VCaP (cell line): ENCODE results near the gene SIX1.

Experiments used
- H3K27ac ChIP-seq: fragments of 450-650 bp; 2 replicates; pipeline ENCODE4 v1.5.1; 2017
- TF ChIP-seq, protein P1 (sequence below): fragments of 450-650 bp; conservative IDR thresholded peaks from 2 replicates; pipeline ENCODE4 v1.5.1; 2017; ENCODE audit warnings: mild to moderate bottlenecking, moderate library complexity

Gene SIX1

DNA sequence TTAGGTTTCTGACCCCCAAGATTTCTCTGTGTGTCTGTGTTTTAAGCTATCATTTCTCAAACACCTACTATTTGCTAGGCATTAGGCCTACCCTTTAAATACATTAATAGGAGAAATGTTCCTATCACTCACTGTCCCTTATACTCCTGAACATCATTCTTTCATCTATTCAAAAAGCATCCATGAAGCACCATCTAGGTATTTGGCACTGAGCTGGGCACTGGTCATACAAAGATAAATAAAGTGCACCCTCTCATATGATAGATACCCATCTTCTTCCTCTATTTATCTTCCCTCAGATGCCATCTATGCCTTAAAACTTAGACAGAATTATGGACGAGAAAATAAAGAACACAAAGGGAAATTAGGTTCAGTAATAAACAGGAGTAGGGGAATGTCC lies 20.4 kb downstream of the SIX1 start:
- TF ChIP-seq, protein P1, sequence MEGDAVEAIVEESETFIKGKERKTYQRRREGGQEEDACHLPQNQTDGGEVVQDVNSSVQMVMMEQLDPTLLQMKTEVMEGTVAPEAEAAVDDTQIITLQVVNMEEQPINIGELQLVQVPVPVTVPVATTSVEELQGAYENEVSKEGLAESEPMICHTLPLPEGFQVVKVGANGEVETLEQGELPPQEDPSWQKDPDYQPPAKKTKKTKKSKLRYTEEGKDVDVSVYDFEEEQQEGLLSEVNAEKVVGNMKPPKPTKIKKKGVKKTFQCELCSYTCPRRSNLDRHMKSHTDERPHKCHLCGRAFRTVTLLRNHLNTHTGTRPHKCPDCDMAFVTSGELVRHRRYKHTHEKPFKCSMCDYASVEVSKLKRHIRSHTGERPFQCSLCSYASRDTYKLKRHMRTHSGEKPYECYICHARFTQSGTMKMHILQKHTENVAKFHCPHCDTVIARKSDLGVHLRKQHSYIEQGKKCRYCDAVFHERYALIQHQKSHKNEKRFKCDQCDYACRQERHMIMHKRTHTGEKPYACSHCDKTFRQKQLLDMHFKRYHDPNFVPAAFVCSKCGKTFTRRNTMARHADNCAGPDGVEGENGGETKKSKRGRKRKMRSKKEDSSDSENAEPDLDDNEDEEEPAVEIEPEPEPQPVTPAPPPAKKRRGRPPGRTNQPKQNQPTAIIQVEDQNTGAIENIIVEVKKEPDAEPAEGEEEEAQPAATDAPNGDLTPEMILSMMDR, result no peak

DNA sequence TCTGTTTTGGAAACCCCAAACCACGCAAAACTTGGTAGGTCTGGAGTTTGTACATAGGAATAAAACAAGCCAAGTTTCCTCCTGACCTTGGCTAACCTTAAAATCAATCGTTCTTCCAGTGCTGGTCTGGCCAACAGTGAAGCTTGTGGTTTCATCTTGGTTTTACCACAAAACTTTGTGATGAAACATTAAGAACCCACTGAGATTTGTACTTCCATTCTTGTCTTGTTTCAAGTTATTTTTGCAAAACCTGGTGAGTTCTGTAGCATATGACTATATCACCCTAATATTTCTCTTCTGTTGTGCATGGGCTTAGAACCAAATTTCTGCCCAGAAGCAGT lies 26.4 kb downstream of the SIX1 start:
- peak overlapping the region; percentile 38; the same call in 1 of the 2 replicates for H3K27ac ChIP-seq
- TF ChIP-seq, protein P1, result no peak

More for the DNA sequence above, 20.4 kb downstream of the SIX1 start:
- H3K27ac ChIP-seq, result peak overlapping the region; percentile 60

DNA sequence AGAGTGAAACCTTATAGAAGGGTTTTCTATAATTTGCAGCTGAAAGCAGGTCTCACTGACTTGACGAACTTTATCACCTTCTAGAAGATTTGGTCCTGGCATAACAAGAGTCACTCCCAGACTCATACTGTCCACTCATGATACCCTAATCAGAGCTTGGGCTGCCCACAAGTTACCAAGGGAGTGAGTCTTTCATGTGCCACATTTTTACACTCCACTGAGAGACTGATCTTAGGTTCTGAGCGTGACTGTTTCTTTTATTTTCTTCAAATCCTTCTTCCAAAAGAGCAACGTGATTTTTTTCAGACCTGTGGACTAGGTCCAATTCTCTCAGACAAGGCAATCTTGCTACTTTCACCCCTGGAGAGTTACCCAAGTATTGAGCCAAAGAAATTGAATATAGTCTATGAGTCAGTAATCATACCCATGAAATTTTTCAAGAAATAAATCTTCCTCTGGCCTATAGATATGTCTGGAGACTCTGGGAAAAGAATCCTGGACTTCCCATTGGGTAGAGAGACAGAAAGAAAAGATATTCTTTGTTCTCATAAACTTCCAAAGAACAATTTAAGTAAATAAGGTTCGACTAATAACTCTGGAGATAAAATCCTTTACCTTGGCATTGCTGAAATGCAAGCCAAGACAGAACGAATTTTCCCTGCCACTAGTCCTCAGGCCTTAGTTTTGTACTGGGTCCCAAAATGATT lies 26.9 kb downstream of the SIX1 start:
- TF ChIP-seq, protein P1, result no peak
- H3K27ac ChIP-seq, result peak overlapping the region; percentile 38; the same call in 1 of the 2 replicates

DNA sequence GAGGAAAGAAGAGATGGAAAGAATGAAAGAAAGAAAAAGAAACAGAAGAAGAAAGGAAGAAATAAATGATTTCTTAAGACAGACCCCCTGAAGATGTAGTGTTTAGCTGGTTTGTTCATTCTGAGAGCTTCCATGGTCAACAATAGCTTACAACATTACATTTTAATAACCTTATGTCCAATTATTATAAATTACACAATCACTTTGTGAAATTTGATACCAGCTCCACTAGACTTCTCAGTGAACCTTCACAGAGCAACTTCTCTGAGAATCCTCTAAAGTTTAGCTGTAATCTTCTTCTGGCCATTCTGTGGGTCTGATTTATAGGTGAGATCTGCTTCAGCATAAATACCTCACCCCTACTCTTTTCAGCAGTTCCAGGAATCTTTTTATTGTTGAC lies 27.9 kb downstream of the SIX1 start:
- TF ChIP-seq, protein P1, result no peak
- H3K27ac ChIP-seq, result no peak overlapping the region

DNA sequence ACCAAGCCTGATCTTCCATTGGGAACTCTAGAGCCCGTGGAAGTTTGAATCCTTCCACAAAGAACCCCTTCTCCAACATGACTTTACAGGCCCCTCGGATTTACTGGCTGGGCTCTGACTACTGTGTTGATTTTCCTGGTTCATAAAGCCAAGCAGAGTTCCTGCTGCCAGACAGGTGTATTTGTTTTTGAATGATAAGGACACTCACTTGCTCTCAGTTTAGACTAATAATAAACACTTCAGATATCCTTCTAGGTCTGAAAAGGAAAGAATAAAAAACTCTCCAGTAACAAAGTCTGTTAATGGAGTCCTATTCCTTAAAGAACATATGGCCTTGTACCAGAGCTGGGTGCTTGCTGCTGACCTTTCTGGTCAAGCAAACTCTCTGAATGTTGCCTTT lies 31.0 kb downstream of the SIX1 start:
- peak overlapping the region; percentile 84 for H3K27ac ChIP-seq
- TF ChIP-seq, protein P1, result no peak

DNA sequence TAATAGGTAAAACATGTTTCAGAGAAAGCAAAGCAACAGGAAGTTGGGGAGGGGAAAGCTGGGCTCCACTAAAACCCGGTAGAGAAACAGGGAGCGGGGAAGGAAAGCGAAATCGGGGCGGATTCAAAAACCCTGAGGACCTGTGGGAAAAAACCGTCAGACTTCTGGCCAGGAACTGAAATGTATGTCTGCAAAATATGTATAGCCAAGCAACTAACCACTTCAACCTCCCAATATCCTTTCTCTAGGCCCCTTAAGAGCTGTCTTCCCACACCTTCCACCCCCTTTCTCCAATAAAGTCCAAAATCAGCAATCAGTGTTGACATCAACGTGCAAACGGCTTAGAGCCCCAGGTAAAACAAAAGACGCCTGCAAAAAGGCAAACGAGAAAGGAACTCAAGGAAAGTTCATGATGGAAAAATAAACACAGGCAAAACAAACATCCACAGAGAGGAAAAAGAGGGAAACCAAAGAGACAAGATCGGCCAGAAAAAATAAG lies 32.8 kb downstream of the SIX1 start:
- H3K27ac ChIP-seq, result peak overlapping the region; percentile 84
- TF ChIP-seq, protein P1, result no peak

DNA sequence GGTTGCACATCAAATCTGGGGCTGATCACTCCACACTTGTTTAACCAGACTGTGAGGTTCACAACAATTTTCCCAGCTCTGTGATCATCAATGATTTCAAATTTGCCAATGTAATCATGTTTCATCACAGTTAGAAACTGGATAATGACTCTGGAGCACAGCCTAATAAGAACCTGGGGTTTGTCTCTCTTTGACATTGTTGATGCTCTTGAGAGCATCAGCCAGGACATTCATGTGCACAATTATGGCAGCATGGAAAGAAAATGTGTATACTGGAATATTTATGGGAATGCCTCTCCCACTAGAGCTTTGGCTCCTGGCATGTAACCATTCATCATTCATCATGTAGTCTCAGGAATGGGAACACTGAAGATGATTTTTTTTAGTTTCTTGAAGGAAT lies 47.0 kb downstream of the SIX1 start:
- H3K27ac ChIP-seq, result no peak overlapping the region
- TF ChIP-seq, protein P1, result no peak
